Lung (tissue), 12 donors: ENCODE measurements around the gene GATAD2A. TPM values are rescaled to one million over a fixed set of nuclear protein-coding genes. Genes with fewer than 3 reads are reported as not detected.

ENCODE experiments used
- ATAC-seq: fragments of 200-7000 bp; cut with Tn5 transposase; one replicate; pipeline ENCODE4 v1.9.1; 2020; ENCODE audit warnings: moderate number of reproducible peaks; ENCODE audit not compliant: insufficient read depth, low FRiP score
- DNase-seq, 3 donors: peaks; one replicate each; pipeline ENCODE4 v3.0.0-alpha.2; 2013 to 2017
- H3K27ac ChIP-seq, 2 donors: one replicate each; pipeline ENCODE4 v1.5.1; 2013; ENCODE audit warnings: mild to moderate bottlenecking in 2 of 2, moderate library complexity in 2 of 2, control low read depth in 1 of 2, inconsistent platforms in 1 of 2, low read depth in 1 of 2, low read length in 1 of 2
- H3K27me3 ChIP-seq, 3 donors: one replicate each; pipeline ENCODE4 v1.5.1; 2013; ENCODE audit warnings: low read length in 2 of 3; ENCODE audit not compliant: control insufficient read depth in 3 of 3, insufficient read depth in 3 of 3
- H3K36me3 ChIP-seq, 4 donors: one replicate each; pipeline ENCODE4 v1.5.1; 2013; ENCODE audit warnings: low read length in 4 of 4, mild to moderate bottlenecking in 1 of 4, moderate library complexity in 1 of 4; ENCODE audit not compliant: control insufficient read depth in 4 of 4, insufficient read depth in 4 of 4
- H3K4me1 ChIP-seq, 5 donors: one replicate each; pipeline ENCODE4 v1.5.1; 2013; ENCODE audit warnings: low read length in 5 of 5, mild to moderate bottlenecking in 2 of 5, moderate library complexity in 1 of 5; ENCODE audit not compliant: control insufficient read depth in 5 of 5, insufficient read depth in 5 of 5
- H3K4me3 ChIP-seq: one replicate; pipeline ENCODE4 v1.5.1; 2013; ENCODE audit warnings: mild to moderate bottlenecking, control low read depth, moderate library complexity
- H3K9ac ChIP-seq, 2 donors: one replicate each; pipeline ENCODE4 v1.5.1; 2013; ENCODE audit warnings: low read length in 2 of 2, control low read depth in 1 of 2; ENCODE audit not compliant: insufficient read depth in 1 of 2
- H3K9me3 ChIP-seq, 4 donors: one replicate each; pipeline ENCODE4 v1.5.1; 2013; ENCODE audit warnings: low read length in 3 of 4, mild to moderate bottlenecking in 1 of 4, moderate library complexity in 1 of 4; ENCODE audit not compliant: control insufficient read depth in 4 of 4, insufficient read depth in 3 of 4
- CTCF ChIP-seq: IDR thresholded peaks from 2 replicates; pipeline ENCODE4 v1.5.1; 2012; ENCODE audit warnings: mild to moderate bottlenecking; ENCODE audit errors: control extremely low read depth, extremely low read depth
- WGBS, 2 donors: extraction: QIAGEN DNeasy Blood & Tissue Kit; methylation state at CpG; one replicate each; pipeline ENCODE4 v1.1.7; 2013; 5-methylcytosine and 5-hydroxymethylcytosine counted together
- polyA plus RNA-seq, 2 donors: library from polyadenylated mRNA; stranded (reverse); fragments of 200-250 nt; gene quantifications; one replicate each; pipeline ENCODE4 v1.2.1, GENCODE V29; 2013
- total RNA-seq, 2 donors: library from RNA; depleted of rRNA in 1 of 2; stranded (reverse); fragments of >200 nt in 1 of 2; gene quantifications; one replicate each; pipeline ENCODE4 v1.2.1, GENCODE V29; 2014 to 2021
- donor health status: control.
- donor health status: control.
- donor health status: Bipolar disorder and iron deficiency.
- donor health status: healthy.
- donor health status: DM: yes; HTN: yes; CAD: no.

The GATAD2A gene
- total and polyA plus RNA-seq, 4 donors, result 30.6 to 93.7 (median 37.4) TPM

- DNase-seq, result peak in 1 of 3 donors; percentile 48
- no peak for TF ChIP-seq CTCF
- H3K9ac ChIP-seq, result no peak overlapping the region
- H3K27me3 ChIP-seq, result peaks cover 9 to 43% (median 28%) of the 10 kb centered on the region in 3 donors
- H3K9me3 ChIP-seq, result peaks cover 0 to 11% (median 0%) of the 10 kb centered on the region in 4 donors
- no peaks in the 10 kb centered on the region for H3K36me3 ChIP-seq
- H3K27ac ChIP-seq, result no peak overlapping the region
- 2 to 5% methylated on average over 42 to 45 of the region's 45 CpGs for WGBS, 2 donors
- no peak for ATAC-seq
- no peak overlapping the region for H3K4me3 ChIP-seq
- H3K4me1 ChIP-seq, result peaks cover 0 to 26% (median 3%) of the 10 kb centered on the region in 5 donors
Observed at GRCh38 chr19:19540715-19541515, 135.4 kb downstream of the GATAD2A start.

GRCh38 chr19:19541616-19542015 is 136.1 kb downstream of the GATAD2A start:
- Histone ChIP-seq H3K9ac (no peak overlapping the region), H3K4me3 (no peak overlapping the region), H3K4me1 (peaks cover 0 to 26% (median 5%) of the 10 kb centered on the region in 5 donors), H3K9me3 (peaks cover 0 to 11% (median 0%) of the 10 kb centered on the region in 4 donors), H3K27ac (no peak overlapping the region), H3K27me3 (peaks cover 8 to 41% (median 28%) of the 10 kb centered on the region in 3 donors), H3K36me3 (no peaks in the 10 kb centered on the region)
- no peak for TF ChIP-seq CTCF
- ATAC-seq (no peak), DNase-seq (no peak)
- WGBS, 2 donors, result 81 to 82% methylated on average over 16 of the region's 16 CpGs

GRCh38 chr19:19542507-19542906 is 137.0 kb downstream of the GATAD2A start:
- Histone ChIP-seq H3K27me3 (peaks cover 8 to 35% (median 27%) of the 10 kb centered on the region in 3 donors), H3K4me1 (peaks cover 0 to 26% (median 11%) of the 10 kb centered on the region in 5 donors)

More at GRCh38 chr19:19542507-19542906, 137.0 kb downstream of the GATAD2A start:
- TF ChIP-seq CTCF, result no peak
- no peak overlapping the region for H3K4me3 ChIP-seq
- WGBS, 2 donors, result 37 to 70% methylated on average over 12 of the region's 12 CpGs
- no peak for DNase-seq
- H3K9ac ChIP-seq, result no peak overlapping the region
- peaks cover 0 to 11% (median 0%) of the 10 kb centered on the region in 4 donors for H3K9me3 ChIP-seq
- H3K36me3 ChIP-seq, result no peaks in the 10 kb centered on the region
- ATAC-seq, result no peak
- H3K27ac ChIP-seq, result no peak overlapping the region
